HG02763 (cell line): ENCODE measurements around the gene SLC39A7.

Experiments
- ATAC-seq: cut with Tn5 transposase; IDR thresholded peaks from one replicate; pipeline ENCODE4 v1.9.1; 2021; ENCODE audit warnings: mild to moderate bottlenecking, moderate library complexity; ENCODE audit not compliant: unreplicated experiment

Gene SLC39A7

DNA sequence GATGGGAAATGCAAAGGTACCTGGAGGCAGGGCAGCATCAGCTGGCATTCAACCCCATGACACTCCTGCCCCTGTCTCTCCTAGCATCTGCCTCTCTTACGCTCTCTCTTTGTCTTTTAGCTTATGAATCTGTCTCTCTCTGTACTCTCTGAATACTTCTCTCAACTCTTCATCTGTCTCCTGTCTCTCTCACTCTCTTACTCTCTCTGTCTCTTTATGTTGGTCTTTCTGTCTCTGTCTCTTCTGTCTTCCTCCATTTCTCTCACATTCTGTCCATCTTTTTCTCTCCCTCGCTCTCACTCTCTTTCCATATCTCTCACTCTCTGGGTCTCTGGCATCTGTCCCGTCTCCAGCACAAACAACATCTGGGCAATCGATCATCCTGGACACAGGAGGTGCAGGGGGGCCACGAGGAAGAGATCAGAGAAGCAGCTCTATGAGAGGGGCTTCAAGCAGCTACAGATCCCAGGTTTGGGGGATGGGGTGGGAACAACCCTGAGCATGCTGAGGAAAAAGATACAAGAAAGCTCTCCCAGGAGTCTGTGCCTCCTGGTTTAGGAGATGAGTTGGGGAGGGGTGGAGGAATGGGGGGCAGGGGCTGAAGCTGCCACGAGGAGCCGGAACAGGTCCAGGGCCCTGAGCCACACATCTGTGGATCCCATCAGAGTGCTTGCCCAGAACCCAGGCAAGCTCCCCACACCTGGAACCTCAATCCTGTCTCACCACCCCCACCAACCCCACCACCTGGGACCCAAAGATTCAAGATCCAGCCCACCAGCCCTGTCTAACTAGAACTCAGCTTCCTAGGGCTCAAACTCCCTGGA is 10.8 kb upstream of the SLC39A7 start:
- ATAC-seq, result no peak

GRCh38 chr6:33190504-33191107 is 10.1 kb upstream of the SLC39A7 start:
- ATAC-seq, result no peak

DNA sequence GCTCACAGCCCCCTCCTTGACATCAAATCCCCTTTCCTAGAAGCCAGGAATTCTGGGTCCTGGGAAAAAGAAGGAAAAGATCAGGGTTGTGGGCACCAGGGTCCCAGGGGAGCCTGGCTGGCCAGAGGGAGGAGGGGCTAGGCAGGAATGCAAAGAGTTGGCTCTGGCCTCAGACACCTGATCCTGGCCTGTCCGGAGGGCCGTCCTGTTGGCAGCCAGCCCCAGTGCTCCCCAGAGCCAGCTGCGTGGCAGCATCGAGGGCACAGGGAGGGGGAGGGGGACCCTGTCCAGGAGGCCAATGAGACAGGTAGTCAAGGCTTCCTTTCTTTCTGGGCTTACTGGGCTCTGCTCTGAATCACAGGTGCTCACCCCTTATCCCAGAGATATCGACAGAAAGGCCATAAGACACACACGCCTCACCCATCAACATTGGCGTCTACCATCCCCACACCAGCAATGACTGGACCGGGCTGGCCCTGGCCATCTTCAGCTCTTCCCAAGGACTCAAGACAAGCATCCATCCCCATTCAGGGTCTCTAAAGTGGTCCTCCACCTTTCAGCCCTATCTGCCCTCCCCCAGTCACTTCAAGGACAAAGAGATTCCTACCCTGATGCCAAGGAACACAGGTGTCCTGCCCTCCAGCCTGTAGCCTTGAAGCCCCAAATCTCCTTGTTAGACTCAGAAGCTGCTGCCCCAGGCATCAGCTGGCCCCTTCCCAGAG is 9.1 kb upstream of the SLC39A7 start:
- ATAC-seq, result no peak

DNA sequence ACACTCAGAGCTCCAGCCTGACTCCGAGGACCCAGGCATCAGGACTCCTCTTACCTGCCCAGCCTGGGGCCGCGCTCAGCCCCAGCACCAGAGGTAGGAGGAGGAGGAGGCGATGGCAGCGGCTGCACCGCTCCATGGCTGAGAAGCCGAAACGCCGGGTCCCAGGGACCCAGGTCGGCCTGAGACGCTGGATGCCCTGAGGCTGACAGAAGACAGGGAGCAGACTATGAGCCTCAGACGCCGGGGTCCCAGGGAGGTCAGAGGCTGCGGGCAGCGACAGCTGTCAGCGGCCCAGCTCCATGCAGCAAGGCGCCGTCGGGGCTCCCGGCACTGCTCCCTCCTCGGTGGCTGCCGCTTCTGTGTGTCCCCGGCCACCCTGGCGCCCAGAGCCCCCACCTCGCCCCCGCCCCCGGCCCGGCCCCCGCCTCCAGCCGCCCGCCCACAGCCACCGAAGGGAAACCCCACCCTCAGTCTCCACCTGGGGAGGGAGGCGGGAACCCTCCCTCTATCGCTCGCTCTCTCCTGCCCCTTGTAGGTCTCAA is 8.5 kb upstream of the SLC39A7 start, which contains the start of gene COL11A2:
Gene COL11A2, minus strand, starts transcription at position 363 of the 542 bp plus-strand sequence. Its CDS starts 227 bp downstream, at position 136.
- no peak for ATAC-seq

GRCh38 chr6:33192671-33193602 is 7.7 kb upstream of the SLC39A7 start:
- ATAC-seq, result no peak

GRCh38 chr6:33193619-33194018 is 7.0 kb upstream of the SLC39A7 start:
- ATAC-seq, result no peak

DNA sequence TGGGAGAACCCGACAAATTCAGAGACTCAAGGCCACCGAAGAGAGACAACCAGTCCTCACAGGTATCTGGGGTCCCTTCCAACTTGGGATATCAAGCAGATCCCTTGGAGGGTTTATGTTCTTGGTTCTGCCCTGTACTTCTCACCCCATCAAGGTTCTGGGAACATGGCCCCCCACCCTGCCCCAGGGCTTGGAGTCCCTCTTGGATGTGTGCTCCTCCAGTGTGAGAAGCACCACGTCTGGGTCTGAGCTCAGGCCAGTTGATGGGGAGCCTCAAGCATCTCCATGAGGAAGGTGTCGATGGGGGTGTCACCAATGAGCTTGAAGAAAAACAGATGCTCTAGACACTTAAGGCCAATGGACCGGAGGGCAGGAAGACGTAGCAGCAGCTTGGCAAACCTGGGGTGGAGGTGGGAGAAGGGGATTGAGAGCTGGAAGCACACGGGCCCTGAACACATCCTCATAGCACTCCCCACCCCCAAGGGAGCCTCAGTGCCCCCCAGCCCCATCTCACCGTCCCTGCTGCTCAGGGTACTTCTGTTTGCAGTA is 6.2 kb upstream of the SLC39A7 start:
- no peak for ATAC-seq

- ATAC-seq, result no peak
Observed at GRCh38 chr6:33195304-33196165, 5.1 kb upstream of the SLC39A7 start.

GRCh38 chr6:33197431-33198048 is 3.1 kb upstream of the SLC39A7 start:
- no peak for ATAC-seq

- no peak for ATAC-seq
Observed at GRCh38 chr6:33198159-33198852, 2.4 kb upstream of the SLC39A7 start.

- no peak for ATAC-seq
Observed at GRCh38 chr6:33198853-33199436, 1.7 kb upstream of the SLC39A7 start.

GRCh38 chr6:33199687-33200218 is 914 bp upstream of the SLC39A7 start:
- peak; percentile 26 for ATAC-seq

GRCh38 chr6:33201147-33201545 is 479 bp downstream of the SLC39A7 start:
- ATAC-seq, result no peak

GRCh38 chr6:33201935-33202334 is 1.3 kb downstream of the SLC39A7 start:
- ATAC-seq, result no peak

DNA sequence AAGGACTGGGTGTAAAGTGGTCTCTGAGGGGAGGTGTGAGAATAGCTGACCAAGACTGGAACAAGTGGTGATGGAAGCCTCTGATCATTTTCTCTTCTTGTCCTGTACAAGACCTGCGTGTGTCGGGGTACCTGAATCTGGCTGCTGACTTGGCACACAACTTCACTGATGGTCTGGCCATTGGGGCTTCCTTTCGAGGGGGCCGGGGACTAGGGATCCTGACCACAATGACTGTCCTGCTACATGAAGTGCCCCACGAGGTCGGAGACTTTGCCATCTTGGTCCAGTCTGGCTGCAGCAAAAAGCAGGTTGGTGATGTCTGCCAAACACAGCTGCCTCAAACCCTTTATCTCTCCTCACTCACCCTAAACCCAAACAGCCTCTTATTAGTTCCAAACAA is 2.1 kb downstream of the SLC39A7 start:
- ATAC-seq, result no peak

DNA sequence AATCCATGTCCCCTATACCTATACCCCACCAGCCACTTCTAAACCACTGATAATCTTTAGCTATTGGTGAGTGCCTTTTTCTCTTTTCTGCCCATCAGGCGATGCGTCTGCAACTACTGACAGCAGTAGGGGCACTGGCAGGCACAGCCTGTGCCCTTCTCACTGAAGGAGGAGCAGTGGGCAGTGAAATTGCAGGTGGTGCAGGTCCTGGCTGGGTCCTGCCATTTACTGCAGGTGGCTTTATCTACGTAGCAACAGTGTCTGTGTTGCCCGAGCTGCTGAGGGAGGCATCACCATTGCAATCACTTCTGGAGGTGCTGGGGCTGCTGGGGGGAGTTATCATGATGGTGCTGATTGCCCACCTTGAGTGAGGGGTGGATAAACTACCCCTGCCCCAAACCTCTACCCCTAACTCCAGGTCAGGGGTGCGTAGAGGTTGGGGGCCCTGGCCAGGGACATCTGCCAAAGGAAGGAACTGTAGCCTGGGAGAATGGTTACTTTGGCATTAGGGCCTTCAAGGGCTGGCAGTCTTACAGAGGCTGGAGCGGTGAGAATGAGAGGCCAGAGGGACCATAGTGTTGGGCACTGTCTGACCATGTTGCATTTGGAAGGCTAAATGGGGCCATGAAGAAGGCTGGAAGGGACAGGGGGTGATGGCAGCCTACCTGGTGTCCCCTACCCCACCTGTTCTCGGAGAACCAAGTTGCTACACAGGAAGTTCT is 2.9 kb downstream of the SLC39A7 start:
- ATAC-seq, result no peak

DNA sequence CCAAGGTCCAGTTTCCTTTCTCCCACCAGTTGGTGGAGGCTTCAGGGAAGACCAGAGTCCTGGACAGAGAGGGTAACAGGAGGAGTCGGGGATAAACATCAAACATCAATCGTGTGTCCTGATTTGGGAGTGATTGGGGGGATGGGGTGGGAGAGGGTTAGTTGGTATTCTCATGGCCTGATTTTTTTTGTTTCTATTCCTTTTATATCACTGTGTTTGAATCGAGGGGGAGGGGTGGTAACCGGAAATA is 3.4 kb downstream of the SLC39A7 start:
- ATAC-seq, result no peak
